Fibroblast of lung (primary cell): ENCODE results near the gene FAM43B. TPM values are rescaled to one million over a fixed set of nuclear protein-coding genes. Genes with fewer than 3 reads are reported as not detected.

ENCODE experiments used
- DNase-seq, 2 donors: peaks; one replicate each; pipeline versions ENCODE4 v3.0.0 to v3.0.0-alpha.2; 2010; ENCODE audit warnings: low read depth in 2 of 2
- H2AFZ ChIP-seq: 2 replicates; pipeline ENCODE4 v1.5.1; 2012; ENCODE audit warnings: low read length, control low read depth, inconsistent platforms
- H3K27ac ChIP-seq: 2 replicates; pipeline ENCODE4 v1.5.1; 2011; ENCODE audit warnings: low read length, control low read depth; ENCODE audit not compliant: insufficient read depth
- H3K27me3 ChIP-seq: 2 replicates; pipeline ENCODE4 v1.5.1; 2011; ENCODE audit warnings: mild to moderate bottlenecking, low read length; ENCODE audit not compliant: control insufficient read depth, insufficient read depth
- H3K36me3 ChIP-seq: 2 replicates; pipeline ENCODE4 v1.5.1; 2011; ENCODE audit warnings: low read length; ENCODE audit not compliant: control insufficient read depth, insufficient read depth
- H3K4me1 ChIP-seq: 2 replicates; pipeline ENCODE4 v1.5.1; 2011; ENCODE audit warnings: low read length; ENCODE audit not compliant: control insufficient read depth, insufficient read depth; ENCODE audit errors: extremely low read depth
- H3K4me2 ChIP-seq: 2 replicates; pipeline ENCODE4 v1.5.1; 2011; ENCODE audit warnings: low read length, control low read depth; ENCODE audit not compliant: insufficient read depth; ENCODE audit errors: extremely low read depth
- H3K4me3 ChIP-seq, 4 experiments: fragments of 200-600 bp in 1 of 4; sonication (generic) in 1 of 4; replicated peaks in 1 of 4; 2 replicates each; pipeline ENCODE4 v1.5.1; 2011 to 2016; ENCODE audit warnings: low read length in 4 of 4, low read depth in 3 of 4, mild to moderate bottlenecking in 3 of 4, control low read depth in 2 of 4, inconsistent platforms in 1 of 4, mixed read lengths in 1 of 4; ENCODE audit not compliant: insufficient read depth in 1 of 4; ENCODE audit errors: control extremely low read depth in 1 of 4
- H3K79me2 ChIP-seq: 2 replicates; pipeline ENCODE4 v1.5.1; 2012; ENCODE audit warnings: mild to moderate bottlenecking, low read length, inconsistent platforms; ENCODE audit not compliant: control insufficient read depth, insufficient read depth
- H3K9ac ChIP-seq: 2 replicates; pipeline ENCODE4 v1.5.1; 2011; ENCODE audit warnings: mild to moderate bottlenecking, low read length, control low read depth; ENCODE audit not compliant: insufficient read depth
- H3K9me3 ChIP-seq: 2 replicates; pipeline ENCODE4 v1.5.1; 2012; ENCODE audit warnings: low read depth, low read length; ENCODE audit not compliant: control insufficient read depth, insufficient read depth
- H4K20me1 ChIP-seq: 2 replicates; pipeline ENCODE4 v1.5.1; 2011; ENCODE audit warnings: low read length; ENCODE audit not compliant: control insufficient read depth, insufficient read depth; ENCODE audit errors: extremely low read depth
- EZH2 ChIP-seq: IDR thresholded peaks from 2 replicates; pipeline ENCODE4 v1.5.1; 2012; ENCODE audit warnings: low read length, control low read depth, mild to moderate bottlenecking; ENCODE audit errors: missing control alignments
- polyA plus RNA-seq, 2 donors: library from polyadenylated mRNA; depleted of rRNA in 1 of 2; stranded (reverse) in 1 of 2; unstranded in 1 of 2; fragments of >200 nt; gene quantifications; 2 replicates each; pipeline ENCODE4 v1.2.1, GENCODE V29; 2011 to 2012; ENCODE audit warnings: missing spikeins in 1 of 2
- total RNA-seq: library from RNA; depleted of rRNA; stranded (reverse); fragments of >200 nt; gene quantifications from 2 replicates; pipeline ENCODE4 v1.2.1, GENCODE V29; 2014
- TF ChIP-seq, protein P1 (sequence below), 2 donors: IDR thresholded peaks in 1 of 2; conservative IDR thresholded peaks in 1 of 2; 1 replicate in 1 of 2; 2 replicates in 1 of 2; pipeline ENCODE4 v1.5.1; 2011 to 2012; ENCODE audit warnings: low read length in 2 of 2, control low read depth in 1 of 2, inconsistent platforms in 1 of 2, low read depth in 1 of 2, mild to moderate bottlenecking in 1 of 2

FAM43B gene
- total and polyA plus RNA-seq, 2 donors (not counting 1 experiment from before 2014, with no cell fraction given), result not detected

DNA sequence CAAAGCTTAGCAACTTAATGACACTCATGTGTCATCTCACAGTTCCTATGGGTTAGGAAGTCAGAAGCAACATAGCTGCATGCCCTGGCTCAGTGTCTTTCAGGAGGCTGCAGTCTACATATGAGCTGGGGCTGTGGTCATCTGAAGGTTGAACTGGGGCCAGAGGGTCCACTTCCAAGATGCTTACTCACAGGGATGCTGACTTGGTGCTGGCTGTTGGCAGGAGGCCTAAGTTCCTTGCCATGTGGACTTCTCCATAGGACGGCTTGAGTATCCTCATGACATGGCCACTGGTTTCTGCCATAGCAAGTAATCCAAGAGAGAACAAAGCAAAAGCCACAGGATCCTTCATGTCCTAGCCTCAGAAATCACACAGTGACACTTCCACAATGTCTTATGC lies 12.1 kb upstream of the FAM43B start:
- Histone ChIP-seq H3K4me2 (no peak overlapping the region), H3K9me3 (no peaks in the 10 kb centered on the region), H3K4me3 (no peak overlapping the region), H3K27ac (no peak overlapping the region), H3K27me3 (peaks cover 14% of the 10 kb centered on the region), H3K9ac (no peak overlapping the region), H2AFZ (no peak overlapping the region), H4K20me1 (no peaks in the 10 kb centered on the region), H3K4me1 (no peaks in the 10 kb centered on the region), H3K79me2 (no peaks in the 10 kb centered on the region), H3K36me3 (no peaks in the 10 kb centered on the region)
- TF ChIP-seq, protein P1, sequence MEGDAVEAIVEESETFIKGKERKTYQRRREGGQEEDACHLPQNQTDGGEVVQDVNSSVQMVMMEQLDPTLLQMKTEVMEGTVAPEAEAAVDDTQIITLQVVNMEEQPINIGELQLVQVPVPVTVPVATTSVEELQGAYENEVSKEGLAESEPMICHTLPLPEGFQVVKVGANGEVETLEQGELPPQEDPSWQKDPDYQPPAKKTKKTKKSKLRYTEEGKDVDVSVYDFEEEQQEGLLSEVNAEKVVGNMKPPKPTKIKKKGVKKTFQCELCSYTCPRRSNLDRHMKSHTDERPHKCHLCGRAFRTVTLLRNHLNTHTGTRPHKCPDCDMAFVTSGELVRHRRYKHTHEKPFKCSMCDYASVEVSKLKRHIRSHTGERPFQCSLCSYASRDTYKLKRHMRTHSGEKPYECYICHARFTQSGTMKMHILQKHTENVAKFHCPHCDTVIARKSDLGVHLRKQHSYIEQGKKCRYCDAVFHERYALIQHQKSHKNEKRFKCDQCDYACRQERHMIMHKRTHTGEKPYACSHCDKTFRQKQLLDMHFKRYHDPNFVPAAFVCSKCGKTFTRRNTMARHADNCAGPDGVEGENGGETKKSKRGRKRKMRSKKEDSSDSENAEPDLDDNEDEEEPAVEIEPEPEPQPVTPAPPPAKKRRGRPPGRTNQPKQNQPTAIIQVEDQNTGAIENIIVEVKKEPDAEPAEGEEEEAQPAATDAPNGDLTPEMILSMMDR (conservative IDR thresholded peaks at IDR 0.05 in 1 of 2, IDR thresholded peaks at IDR 0.05 in 1 of 2; ENCODE audit: low read depth in 1 of 2, low read length in 2 of 2), result no peak
- TF ChIP-seq EZH2, result no peak
- peak; percentile 27 to 50 for DNase-seq

DNA sequence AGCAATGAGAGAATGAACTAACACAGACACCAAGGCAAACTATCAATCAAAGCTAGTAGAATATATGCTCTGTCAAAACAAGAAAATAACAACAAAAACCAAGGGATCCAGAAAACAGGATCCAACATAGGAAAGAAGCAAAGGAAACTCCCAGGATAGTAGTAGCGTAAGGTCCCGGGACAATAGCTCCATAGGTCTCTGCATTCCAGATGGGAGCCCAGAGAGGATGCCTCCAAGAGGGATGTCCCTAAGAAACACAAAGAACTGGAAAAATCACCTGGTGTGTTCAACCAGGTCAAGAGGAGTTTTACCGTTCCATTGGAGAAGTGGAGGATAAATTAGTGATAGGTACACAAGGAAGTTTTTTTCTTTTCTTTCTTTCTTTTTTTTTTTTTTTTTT lies 5.7 kb upstream of the FAM43B start:
- Histone ChIP-seq H3K9me3 (no peaks in the 10 kb centered on the region), H3K27me3 (peaks cover 25% of the 10 kb centered on the region), H3K9ac (no peak overlapping the region), H4K20me1 (no peaks in the 10 kb centered on the region), H3K4me1 (no peaks in the 10 kb centered on the region), H2AFZ (no peak overlapping the region), H3K4me3 (no peak overlapping the region), H3K36me3 (no peaks in the 10 kb centered on the region), H3K4me2 (no peak overlapping the region), H3K79me2 (no peaks in the 10 kb centered on the region), H3K27ac (no peak overlapping the region)
- TF ChIP-seq, protein P1 (conservative IDR thresholded peaks at IDR 0.05 in 1 of 2, IDR thresholded peaks at IDR 0.05 in 1 of 2; ENCODE audit: low read depth in 1 of 2, low read length in 2 of 2), result no peak
- no peak for TF ChIP-seq EZH2
- no peak for DNase-seq

DNA sequence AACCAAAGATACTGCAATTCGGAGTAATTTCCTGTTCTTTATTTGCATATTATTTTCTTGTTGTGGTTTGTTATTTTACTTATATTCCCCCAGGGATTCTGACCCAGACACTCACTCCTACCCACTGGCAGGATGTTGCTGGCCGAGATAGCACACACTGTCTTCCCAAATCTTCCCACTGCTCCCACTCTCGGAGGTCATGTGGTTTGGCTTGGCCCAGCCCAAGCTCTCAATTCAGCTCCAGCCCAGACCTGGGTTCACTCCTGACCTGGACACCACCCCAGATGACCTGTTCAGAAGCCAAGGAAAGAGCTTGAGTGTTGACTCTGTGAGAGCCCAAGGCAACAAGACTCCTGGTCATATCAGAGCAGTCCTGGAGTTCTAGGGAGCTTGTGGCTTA lies 1.2 kb upstream of the FAM43B start:
- Histone ChIP-seq H3K27me3 (peaks cover 37% of the 10 kb centered on the region), H3K9ac (no peak overlapping the region), H3K36me3 (no peaks in the 10 kb centered on the region), H3K4me3 (no peak overlapping the region), H4K20me1 (no peaks in the 10 kb centered on the region), H3K9me3 (no peaks in the 10 kb centered on the region), H3K27ac (no peak overlapping the region), H3K4me1 (no peaks in the 10 kb centered on the region), H3K4me2 (no peak overlapping the region), H2AFZ (no peak overlapping the region), H3K79me2 (no peaks in the 10 kb centered on the region)
- no peak for TF ChIP-seq EZH2
- TF ChIP-seq, protein P1 (conservative IDR thresholded peaks at IDR 0.05 in 1 of 2, IDR thresholded peaks at IDR 0.05 in 1 of 2; ENCODE audit: low read depth in 1 of 2, low read length in 2 of 2), result no peak
- no peak for DNase-seq
